ENCODE results near the gene FAM193A.

FAM193A gene

DNA sequence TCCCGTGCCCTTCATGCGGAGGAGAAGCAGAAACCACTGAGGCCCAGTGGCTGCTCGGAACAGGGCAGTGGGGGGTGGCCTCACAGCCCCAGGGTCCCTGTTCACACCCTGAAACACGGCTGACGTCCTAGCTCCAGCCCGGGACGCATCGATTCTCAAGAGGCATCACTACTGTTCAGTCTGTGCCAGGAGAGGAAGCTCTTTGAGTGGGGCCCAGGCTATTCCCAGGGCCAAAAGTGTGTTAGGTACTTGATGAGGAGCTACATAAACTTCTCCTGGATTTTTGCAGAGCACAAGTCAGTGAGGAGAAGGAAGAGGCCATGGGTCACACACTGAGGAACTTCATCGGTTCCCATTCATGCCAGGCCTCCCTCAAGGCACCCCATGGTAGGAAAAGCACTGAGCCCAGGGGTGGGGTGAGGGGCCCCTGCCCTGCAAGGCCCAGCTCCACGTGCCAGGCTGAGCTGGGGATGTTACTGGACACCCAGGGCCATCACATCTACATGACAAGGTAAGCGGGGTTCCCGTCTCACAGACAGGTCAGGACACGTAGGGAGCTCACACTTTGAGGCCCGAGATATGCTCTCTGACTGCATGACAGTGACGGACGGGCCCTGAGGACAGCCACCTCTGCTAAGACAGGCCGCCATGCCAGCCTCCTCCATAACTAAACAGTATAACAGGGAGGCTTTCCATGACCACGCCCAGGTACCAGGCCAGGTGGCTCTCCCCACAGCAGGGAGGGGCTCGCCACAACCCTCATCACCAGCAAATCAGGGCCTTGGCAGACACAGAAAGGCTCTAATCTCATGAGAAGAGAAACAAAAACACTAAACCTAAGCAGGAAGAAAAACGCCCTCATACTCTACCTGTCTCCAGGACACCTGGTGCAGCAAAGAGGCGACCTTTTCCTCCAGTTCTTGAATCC lies 207.3 kb downstream of the FAM193A start:
- FAIRE-seq (no peak), DNase-seq (ENCODE audit: insufficient read length, low spot score) (no peak)
- TF ChIP-seq POLR2A (IDR thresholded peaks at IDR 0.05; ENCODE audit: low read depth, low read length) = no peak

- no peak for TF ChIP-seq POLR2A (IDR thresholded peaks at IDR 0.05; ENCODE audit: low read depth, low read length)
- DNase-seq (ENCODE audit: insufficient read length, low spot score) (no peak), FAIRE-seq (no peak)
Observed at GRCh38 chr4:2744576-2745270, 208.3 kb downstream of the FAM193A start.

DNA sequence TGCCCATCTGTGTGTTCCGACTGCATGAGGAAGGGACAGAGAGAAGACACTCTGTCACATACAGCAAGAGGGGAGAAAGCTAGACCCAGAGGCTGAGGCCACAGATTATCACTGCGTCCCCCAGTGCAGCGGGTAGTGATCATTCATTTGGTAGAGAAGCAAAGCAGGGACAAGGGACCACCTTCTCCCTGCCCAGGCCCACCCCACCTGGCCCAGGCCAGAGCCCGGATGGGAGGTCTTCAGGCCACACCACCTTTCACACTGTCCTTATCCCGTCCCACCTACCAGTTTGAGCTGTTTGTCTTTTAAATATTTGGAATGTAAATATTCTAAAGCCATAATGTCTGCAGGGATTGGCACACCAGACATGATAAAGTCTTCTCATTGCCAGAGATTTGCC lies 209.1 kb downstream of the FAM193A start:
- TF ChIP-seq POLR2A (IDR thresholded peaks at IDR 0.05; ENCODE audit: low read depth, low read length) = no peak
- no peak for DNase-seq (ENCODE audit: insufficient read length, low spot score)
- no peak for FAIRE-seq

DNA sequence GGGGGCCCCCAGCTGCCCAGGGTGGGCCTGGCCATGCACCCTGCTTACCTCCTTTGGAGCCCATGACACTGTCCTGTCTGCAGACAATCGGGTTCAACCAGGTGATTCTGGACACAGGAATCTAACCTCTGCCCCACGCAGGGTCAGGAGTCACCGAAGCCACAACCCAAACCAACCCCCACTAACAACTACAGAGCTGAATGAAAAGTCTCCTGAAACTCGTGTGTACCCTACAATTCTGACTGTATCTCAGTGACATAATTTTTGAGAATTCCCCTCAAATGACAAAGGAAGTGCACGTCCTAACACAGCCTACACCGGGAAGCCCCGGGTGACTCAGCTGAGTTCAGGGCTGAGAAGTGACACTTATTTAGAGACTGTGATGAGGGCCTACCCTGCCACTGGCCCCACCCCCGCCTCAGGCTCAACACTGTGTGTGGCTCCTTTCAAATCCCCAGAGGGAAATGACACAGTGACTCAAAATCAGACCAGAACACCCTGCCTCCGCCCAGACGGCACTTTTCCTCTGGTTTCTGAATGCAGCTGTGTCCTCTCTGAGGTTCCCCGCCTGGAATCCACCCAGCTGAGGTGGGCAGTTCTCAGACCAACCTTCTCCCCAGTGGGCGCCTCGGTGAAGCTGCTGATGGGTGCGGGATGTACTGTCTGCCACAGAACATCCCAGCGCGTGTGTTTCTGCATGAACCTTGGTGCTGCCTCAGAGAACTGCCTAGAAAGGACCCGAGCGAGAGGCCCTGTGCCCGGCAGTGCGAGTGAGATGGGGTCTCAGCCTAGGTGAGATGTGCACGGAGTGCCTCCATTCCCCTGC lies 209.7 kb downstream of the FAM193A start:
- FAIRE-seq = no peak
- peak; percentile 56 for DNase-seq (ENCODE audit: insufficient read length, low spot score)
- no peak for TF ChIP-seq POLR2A (IDR thresholded peaks at IDR 0.05; ENCODE audit: low read depth, low read length)

- TF ChIP-seq POLR2A (IDR thresholded peaks at IDR 0.05; ENCODE audit: low read depth, low read length) = no peak
- no peak for FAIRE-seq
- no peak for DNase-seq (ENCODE audit: insufficient read length, low spot score)
Observed at GRCh38 chr4:2746891-2747695, 210.6 kb downstream of the FAM193A start.

GRCh38 chr4:2750719-2751605 lies 214.5 kb downstream of the FAM193A start:
- TF ChIP-seq POLR2A (IDR thresholded peaks at IDR 0.05; ENCODE audit: low read depth, low read length) = no peak
- no peak for FAIRE-seq
- no peak for DNase-seq (ENCODE audit: insufficient read length, low spot score)

DNA sequence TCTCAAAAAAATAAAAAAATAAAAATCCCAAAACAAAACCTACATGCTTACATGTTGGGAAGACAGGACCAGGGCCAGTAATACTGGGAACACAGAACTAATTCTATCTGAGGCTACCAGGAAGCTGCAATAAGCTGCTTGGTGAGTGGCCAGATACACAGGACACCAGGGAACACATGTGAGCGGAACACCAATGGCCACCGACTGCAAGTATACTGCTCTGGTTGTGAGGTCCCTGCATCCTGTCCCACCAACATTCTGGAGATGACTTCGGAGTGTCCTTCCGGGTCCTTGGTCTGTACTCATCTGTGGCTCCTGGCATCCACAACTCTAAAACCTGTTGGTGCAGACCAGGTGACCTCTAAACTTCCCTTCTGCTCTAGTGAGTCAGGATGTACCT lies 217.0 kb downstream of the FAM193A start:
- DNase-seq (ENCODE audit: insufficient read length, low spot score) (no peak), FAIRE-seq (no peak)
- TF ChIP-seq POLR2A (IDR thresholded peaks at IDR 0.05; ENCODE audit: low read depth, low read length) = no peak

DNA sequence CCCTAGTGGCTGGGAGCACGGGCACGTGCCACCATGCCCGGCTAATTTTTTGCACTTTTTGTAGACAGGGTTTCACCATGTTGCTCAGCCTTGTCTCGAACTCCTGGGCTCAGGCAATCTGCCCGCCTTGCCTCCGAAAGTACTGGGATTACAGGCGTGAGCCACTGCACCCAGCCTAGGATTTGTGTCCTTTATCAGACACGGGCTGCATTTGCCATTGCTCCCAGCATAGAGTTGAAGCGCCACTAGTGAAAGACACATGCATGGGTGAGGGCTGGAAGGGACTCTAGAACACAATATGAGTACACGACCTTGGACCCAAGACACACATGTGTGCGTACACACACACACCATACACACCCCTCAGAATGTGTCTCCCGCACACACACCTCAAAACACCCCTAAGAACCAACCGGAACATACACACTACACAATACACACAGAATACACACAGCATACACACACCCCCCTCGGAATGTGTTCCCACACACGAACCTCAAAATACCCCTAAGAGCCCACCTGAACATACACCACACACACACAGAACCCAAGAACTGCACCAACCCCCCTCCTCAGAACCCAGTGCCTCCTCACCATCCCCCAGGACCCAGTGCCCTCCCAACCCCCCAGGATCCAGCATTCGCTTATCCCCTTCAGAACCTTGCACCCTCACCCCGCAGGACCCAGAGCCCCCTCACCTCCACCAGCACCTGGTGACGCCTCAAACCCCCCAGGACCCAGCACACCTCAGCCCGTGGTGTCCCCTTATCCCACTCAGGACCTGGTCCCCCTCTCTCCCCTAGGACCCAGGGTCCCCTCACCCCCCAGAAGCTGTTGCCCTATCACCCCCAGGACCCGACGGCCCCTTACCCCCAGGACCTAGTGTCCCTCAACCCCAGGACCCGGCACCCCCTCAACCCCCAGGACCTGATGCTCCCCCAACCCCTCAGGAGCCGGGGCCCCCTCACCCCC lies 218.7 kb downstream of the FAM193A start:
- no peak for DNase-seq (ENCODE audit: insufficient read length, low spot score)
- TF ChIP-seq POLR2A (IDR thresholded peaks at IDR 0.05; ENCODE audit: low read depth, low read length) = no peak
- FAIRE-seq = no peak

GRCh38 chr4:2755821-2756690 lies 219.6 kb downstream of the FAM193A start, which contains the start of gene TNIP2:
TNIP2 (minus strand) TSS chr4:2756336; CDS start chr4:2756289, 47 bp downstream.
- DNase-seq (ENCODE audit: insufficient read length, low spot score) (peak; percentile 89), FAIRE-seq (no peak)
- TF ChIP-seq POLR2A (IDR thresholded peaks at IDR 0.05; ENCODE audit: low read depth, low read length) = peak; percentile 71

- DNase-seq (ENCODE audit: insufficient read length, low spot score) (no peak), FAIRE-seq (no peak)
- no peak for TF ChIP-seq POLR2A (IDR thresholded peaks at IDR 0.05; ENCODE audit: low read depth, low read length)
Observed at GRCh38 chr4:2756691-2757350, 220.4 kb downstream of the FAM193A start.

Measured in H54 (cell line).